Prostate gland (tissue), 2 donors: ENCODE measurements around the gene NPIPA3. TPM values are rescaled to one million over a fixed set of nuclear protein-coding genes. Genes with fewer than 3 reads are reported as not detected.
"Not testable (repeated sequence)": the region's sequence is repeated elsewhere in the genome, so short reads cannot be mapped to it uniquely, and the experiment has no call there.

Experiments
- DNase-seq: peaks from one replicate; pipeline ENCODE4 v3.0.0-alpha.2; 2019; ENCODE audit warnings: low spot score
- H3K27ac ChIP-seq, 2 donors: fragments of 200-600 bp; sonication (generic); 2 replicates each; pipeline ENCODE4 v1.5.1; 2017 to 2019
- H3K27me3 ChIP-seq: fragments of 200-600 bp; sonication (generic); replicated peaks from 2 replicates; pipeline ENCODE4 v1.5.1; 2019; ENCODE audit not compliant: insufficient read depth
- H3K36me3 ChIP-seq, 2 donors: fragments of 200-600 bp; sonication (generic); 1 replicate in 1 of 2; 2 replicates in 1 of 2; pipeline versions ENCODE4 v1.5.1 to v1.8.1; 2017 to 2019
- H3K4me1 ChIP-seq: fragments of 200-600 bp; sonication (generic); replicated peaks from 2 replicates; pipeline ENCODE4 v1.5.1; 2019
- H3K4me3 ChIP-seq, 2 donors: fragments of 200-600 bp; sonication (generic); 2 replicates each; pipeline ENCODE4 v1.5.1; 2017 to 2019
- H3K9me3 ChIP-seq: fragments of 200-600 bp; sonication (generic); 2 replicates; pipeline ENCODE4 v1.5.1; 2017
- POLR2A ChIP-seq: fragments of 450-650 bp; IDR thresholded peaks from one replicate; pipeline ENCODE4 v1.6.1; 2016; ENCODE audit warnings: antibody characterized with exemption, mild to moderate bottlenecking
- POLR2AphosphoS5 ChIP-seq: sonication (generic); formaldehyde crosslinking; IDR thresholded peaks from one replicate; pipeline ENCODE4 v1.6.1; 2017; ENCODE audit warnings: antibody characterized with exemption
- WGBS: methylation state at CpG from one replicate; pipeline ENCODE4 v1.1.5; 2018; 5-methylcytosine and 5-hydroxymethylcytosine counted together
- intact Hi-C: fragments of 100-400 bp; cut with DNase I; formaldehyde crosslinking; loops from one replicate; pipeline ENCODE4 v1.14.2; 2022
- total RNA-seq, 2 donors: library from RNA; depleted of rRNA; stranded (reverse); fragments of >200 nt; gene quantifications; one replicate each; pipeline ENCODE4 v1.1.0, GENCODE V29; 2016
- TF ChIP-seq, protein P1 (sequence below), 4 experiments: fragments of 200-600 bp in 2 of 4; fragments of 450-650 bp in 2 of 4; sonication (generic) in 2 of 4; IDR thresholded peaks; 1 replicate in 3 of 4; 2 replicates in 1 of 4; pipeline ENCODE4 v1.5.1; 2016 to 2019; ENCODE audit warnings: antibody characterized with exemption in 4 of 4, mild to moderate bottlenecking in 2 of 4, moderate library complexity in 2 of 4

NPIPA3 gene
- total RNA-seq, 2 donors from 2014 or later: 0.80 to 2.2 TPM

DNA sequence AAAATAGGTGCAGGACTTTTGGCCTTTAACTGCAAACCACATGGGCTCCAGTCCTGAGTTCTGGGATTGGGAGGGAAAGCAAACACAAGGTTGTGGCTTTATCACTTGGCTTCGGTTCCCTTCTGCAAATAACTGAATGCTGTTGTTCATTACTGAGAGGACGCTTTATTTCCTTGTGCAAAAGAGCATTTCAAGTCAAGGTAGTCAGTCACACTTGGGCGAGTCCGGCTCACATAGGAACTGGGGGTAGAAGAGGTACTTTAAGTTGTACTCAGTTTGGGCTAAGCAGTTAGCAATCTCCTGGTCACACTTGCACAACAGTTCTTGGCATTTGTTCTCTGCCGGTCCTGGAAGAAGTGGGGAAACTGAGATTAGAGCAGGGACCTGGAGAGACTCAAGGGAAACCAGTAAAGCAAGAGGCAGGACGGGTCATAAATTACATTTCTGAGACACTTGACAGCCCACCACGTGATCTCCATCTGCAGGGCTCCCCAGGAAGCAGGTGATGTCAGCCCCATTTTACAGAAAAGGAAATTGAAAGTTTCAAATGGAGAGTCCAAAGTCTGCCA, 30.7 kb upstream of the NPIPA3 start:
- Histone ChIP-seq H3K27me3 (no peaks in the 10 kb centered on the region), H3K4me1 (no peaks in the 10 kb centered on the region), H3K36me3 (peaks cover 0 to 1% of the 10 kb centered on the region in 2 donors), H3K4me3 (no peak overlapping the region), H3K27ac (peak overlapping the region in 1 of 2 donors; percentile 19), H3K9me3 (no peaks in the 10 kb centered on the region)
- no peak for TF ChIP-seq POLR2A
- TF ChIP-seq, protein P1, sequence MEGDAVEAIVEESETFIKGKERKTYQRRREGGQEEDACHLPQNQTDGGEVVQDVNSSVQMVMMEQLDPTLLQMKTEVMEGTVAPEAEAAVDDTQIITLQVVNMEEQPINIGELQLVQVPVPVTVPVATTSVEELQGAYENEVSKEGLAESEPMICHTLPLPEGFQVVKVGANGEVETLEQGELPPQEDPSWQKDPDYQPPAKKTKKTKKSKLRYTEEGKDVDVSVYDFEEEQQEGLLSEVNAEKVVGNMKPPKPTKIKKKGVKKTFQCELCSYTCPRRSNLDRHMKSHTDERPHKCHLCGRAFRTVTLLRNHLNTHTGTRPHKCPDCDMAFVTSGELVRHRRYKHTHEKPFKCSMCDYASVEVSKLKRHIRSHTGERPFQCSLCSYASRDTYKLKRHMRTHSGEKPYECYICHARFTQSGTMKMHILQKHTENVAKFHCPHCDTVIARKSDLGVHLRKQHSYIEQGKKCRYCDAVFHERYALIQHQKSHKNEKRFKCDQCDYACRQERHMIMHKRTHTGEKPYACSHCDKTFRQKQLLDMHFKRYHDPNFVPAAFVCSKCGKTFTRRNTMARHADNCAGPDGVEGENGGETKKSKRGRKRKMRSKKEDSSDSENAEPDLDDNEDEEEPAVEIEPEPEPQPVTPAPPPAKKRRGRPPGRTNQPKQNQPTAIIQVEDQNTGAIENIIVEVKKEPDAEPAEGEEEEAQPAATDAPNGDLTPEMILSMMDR (IDR thresholded peaks at IDR 0.05): no peak
- no peak for TF ChIP-seq POLR2AphosphoS5
- WGBS: 45% methylated on average over 7 of the region's 7 CpGs
- intact Hi-C loops: no loop called here
- DNase-seq: no peak

DNA sequence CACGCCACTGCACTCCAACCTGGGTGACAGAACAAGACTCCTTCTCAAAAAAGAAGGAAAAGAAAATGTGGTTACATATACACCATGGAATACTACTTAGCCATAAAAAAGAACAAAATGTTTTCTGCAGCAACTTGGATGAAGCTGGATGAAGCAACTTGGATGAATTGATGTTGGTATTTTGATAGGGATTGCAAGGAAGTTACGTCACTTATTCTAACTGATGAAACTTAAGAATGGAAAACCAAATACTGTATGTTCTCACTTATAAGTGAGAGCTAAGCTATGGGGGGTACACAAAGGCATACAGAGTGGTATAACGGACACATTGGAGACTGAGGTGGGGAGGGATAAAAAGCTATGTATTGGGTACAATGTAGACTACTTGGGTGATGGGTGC, 26.6 kb upstream of the NPIPA3 start:
- 89% methylated on average over 3 of the region's 3 CpGs for WGBS
- TF ChIP-seq POLR2AphosphoS5 (no peak), POLR2A (no peak)
- TF ChIP-seq, protein P1 (IDR thresholded peaks at IDR 0.05): no peak
- H3K9me3 ChIP-seq: no peaks in the 10 kb centered on the region
- no peak for DNase-seq
- H3K4me1 ChIP-seq: no peaks in the 10 kb centered on the region
- no peak overlapping the region for H3K27ac ChIP-seq
- intact Hi-C loops: no loop called here
- no peaks in the 10 kb centered on the region for H3K27me3 ChIP-seq
- no peaks in the 10 kb centered on the region for H3K36me3 ChIP-seq
- no peak overlapping the region for H3K4me3 ChIP-seq

DNA sequence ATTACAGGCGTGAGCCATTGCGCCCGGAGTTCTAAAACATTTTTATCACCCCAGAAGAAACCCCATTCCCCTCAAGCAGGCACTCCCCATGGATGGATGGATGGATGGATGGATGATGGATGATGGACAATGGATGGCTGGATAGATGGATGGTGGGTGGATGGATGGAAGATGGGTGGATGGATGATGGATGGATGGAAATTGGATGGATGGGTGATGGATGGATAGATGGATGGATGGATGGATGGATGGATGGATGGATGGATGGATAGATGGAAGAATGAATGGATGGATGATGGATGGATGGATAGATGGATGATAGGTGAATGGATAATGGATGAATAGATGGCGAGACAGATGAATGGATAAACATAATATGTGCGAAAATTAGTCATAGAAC, 25.6 kb upstream of the NPIPA3 start:
- no peaks in the 10 kb centered on the region for H3K9me3 ChIP-seq
- H3K27me3 ChIP-seq: no peaks in the 10 kb centered on the region
- DNase-seq: no peak
- no peaks in the 10 kb centered on the region for H3K4me1 ChIP-seq
- intact Hi-C loops: no loop called here
- no peaks in the 10 kb centered on the region for H3K36me3 ChIP-seq
- H3K27ac ChIP-seq: no peak overlapping the region
- no peak overlapping the region for H3K4me3 ChIP-seq
- 96% methylated on average over 5 of the region's 5 CpGs for WGBS
- no peak for TF ChIP-seq POLR2AphosphoS5
- TF ChIP-seq, protein P1 (IDR thresholded peaks at IDR 0.05): no peak
- no peak for TF ChIP-seq POLR2A

DNA sequence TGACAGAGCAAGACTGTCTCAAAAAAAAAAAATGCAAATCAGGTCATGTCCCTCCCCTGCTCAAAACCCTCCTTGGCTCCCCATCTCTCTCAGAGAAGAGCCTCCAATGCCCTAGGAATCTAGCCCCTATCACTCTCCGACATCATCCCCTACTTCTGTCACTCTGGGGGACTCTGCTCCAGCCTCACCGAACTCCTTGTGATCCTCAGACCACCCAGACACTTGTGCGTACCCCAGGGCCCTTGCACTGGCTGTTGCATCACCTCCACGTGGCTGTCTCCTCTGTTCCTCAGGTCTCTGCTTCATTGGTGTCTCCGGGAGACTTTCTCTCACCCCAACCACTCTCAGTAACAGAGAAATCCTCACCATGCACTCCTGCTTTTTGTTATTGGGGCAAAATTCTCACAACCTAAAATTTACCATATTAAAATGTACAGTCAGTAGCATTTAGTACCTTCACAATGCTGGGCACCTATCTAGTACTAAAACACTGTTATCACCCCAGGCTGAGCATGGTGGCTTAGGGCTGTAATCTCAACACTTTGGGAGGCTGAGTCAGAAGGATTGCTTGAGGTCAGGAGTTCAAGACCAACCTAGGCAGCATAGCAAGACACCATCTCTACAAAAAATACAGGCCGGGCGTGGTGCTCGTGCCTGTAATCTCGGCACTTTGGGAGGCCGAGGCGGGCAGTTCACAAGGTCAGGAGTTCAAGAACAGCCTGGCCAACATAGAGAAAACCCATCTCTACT, 24.3 kb upstream of the NPIPA3 start:
- no peak overlapping the region for H3K4me3 ChIP-seq
- intact Hi-C loops: no loop called here
- no peak overlapping the region for H3K27ac ChIP-seq
- TF ChIP-seq POLR2A (no peak), POLR2AphosphoS5 (no peak)
- TF ChIP-seq, protein P1 (IDR thresholded peaks at IDR 0.05): no peak
- DNase-seq: no peak
- 90% methylated on average over 11 of the region's 11 CpGs for WGBS
- no peaks in the 10 kb centered on the region for H3K36me3 ChIP-seq
- no peaks in the 10 kb centered on the region for H3K9me3 ChIP-seq
- H3K4me1 ChIP-seq: no peaks in the 10 kb centered on the region
- H3K27me3 ChIP-seq: no peaks in the 10 kb centered on the region

DNA sequence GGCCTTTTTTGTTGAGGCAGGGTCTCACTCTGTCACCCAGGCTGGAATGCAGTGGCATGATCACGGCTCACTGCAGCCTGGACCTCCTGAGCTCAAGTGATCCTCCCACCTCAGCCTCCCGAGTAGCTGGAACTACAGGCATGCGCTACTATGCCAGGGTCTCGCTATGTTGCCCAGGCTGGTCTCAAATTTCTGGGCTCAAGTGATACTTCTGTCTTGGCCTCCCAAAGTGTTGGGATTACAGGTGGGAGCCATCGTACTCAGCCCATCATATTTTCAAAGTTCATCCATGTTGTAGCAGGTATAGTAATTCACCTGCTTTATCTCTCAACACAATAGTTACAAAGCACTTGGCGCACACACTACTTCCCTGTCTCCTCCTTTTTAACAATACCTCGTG, 22.8 kb upstream of the NPIPA3 start:
- H3K4me3 ChIP-seq, H3K27me3 ChIP-seq, H3K36me3 ChIP-seq, H3K9me3 ChIP-seq, H3K4me1 ChIP-seq, H3K27ac ChIP-seq, DNase-seq, intact Hi-C loops: not testable (repeated sequence)
- WGBS: 73% methylated on average over 7 of the region's 7 CpGs
